Ovary (tissue), 3 donors: ENCODE results near the gene EPOP.

Source experiments
- CTCF ChIP-seq, 3 donors: fragments of 450-650 bp in 2 of 3; fragments of 200-600 bp in 1 of 3; IDR thresholded peaks; one replicate each; pipeline versions ENCODE4 v1.5.1 to v1.8.0; 2016 to 2022; ENCODE audit warnings: antibody characterized with exemption in 3 of 3, mild to moderate bottlenecking in 1 of 3
- EP300 ChIP-seq: sonication (generic); formaldehyde crosslinking; IDR thresholded peaks from one replicate; pipeline ENCODE4 v1.6.1; 2017; ENCODE audit warnings: antibody characterized with exemption
- POLR2A ChIP-seq: fragments of 450-650 bp; IDR thresholded peaks from one replicate; pipeline ENCODE4 v1.6.1; 2017; ENCODE audit warnings: antibody characterized with exemption, mild to moderate bottlenecking, moderate library complexity
- donor health status: DM: no; HTN: no; CAD: no.

- no peak for TF ChIP-seq CTCF (IDR thresholded peaks at IDR 0.05)
- TF ChIP-seq EP300 = no peak
- no peak for TF ChIP-seq POLR2A
Measured at GRCh38 chr17:38710985-38711384, 36.2 kb upstream of the EPOP start.
